ENCODE results near the gene JAG1.

Gene JAG1

DNA sequence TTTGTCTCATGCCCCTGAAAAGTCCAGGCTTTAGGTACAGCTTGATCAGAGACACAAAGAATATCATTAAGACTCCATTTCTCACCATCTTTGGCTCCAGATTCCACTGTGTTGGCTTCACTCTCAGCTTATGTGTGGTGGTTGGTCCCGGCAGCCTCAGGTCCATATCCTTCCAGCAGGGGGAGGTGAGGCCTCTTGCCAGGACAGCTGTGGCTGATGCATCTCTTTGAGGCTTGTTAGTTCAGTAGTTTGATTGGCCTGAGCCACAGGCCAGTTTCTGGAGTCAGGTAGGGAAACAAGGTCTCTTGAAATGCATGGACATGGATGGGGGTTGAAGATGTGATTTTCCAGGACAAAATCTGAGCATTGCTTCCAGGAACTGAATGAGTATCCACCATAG is 62.4 kb downstream of the JAG1 start:
- Histone ChIP-seq H3K9me3 (ENCODE audit: insufficient read depth, low read length) (no peaks in the 10 kb centered on the region), H3K36me3 (replicated peaks; ENCODE audit: low read depth, low read length) (no peaks in the 10 kb centered on the region), H4K20me1 (ENCODE audit: insufficient read depth, low read length) (no peaks in the 10 kb centered on the region), H3K27ac (ENCODE audit: low read length) (no peak overlapping the region), H3K9ac (ENCODE audit: low read length) (no peak overlapping the region), H3K4me1 (ENCODE audit: low read length) (no peaks in the 10 kb centered on the region), H3K4me3 (ENCODE audit: low read length) (no peak overlapping the region), H3K27me3 (ENCODE audit: low read depth, low read length) (no peaks in the 10 kb centered on the region), H3K4me2 (ENCODE audit: low read length) (no peak overlapping the region), H2AFZ (ENCODE audit: low read depth, low read length) (no peak overlapping the region), H3K79me2 (ENCODE audit: low read length) (no peaks in the 10 kb centered on the region)
- TF ChIP-seq, protein P1, sequence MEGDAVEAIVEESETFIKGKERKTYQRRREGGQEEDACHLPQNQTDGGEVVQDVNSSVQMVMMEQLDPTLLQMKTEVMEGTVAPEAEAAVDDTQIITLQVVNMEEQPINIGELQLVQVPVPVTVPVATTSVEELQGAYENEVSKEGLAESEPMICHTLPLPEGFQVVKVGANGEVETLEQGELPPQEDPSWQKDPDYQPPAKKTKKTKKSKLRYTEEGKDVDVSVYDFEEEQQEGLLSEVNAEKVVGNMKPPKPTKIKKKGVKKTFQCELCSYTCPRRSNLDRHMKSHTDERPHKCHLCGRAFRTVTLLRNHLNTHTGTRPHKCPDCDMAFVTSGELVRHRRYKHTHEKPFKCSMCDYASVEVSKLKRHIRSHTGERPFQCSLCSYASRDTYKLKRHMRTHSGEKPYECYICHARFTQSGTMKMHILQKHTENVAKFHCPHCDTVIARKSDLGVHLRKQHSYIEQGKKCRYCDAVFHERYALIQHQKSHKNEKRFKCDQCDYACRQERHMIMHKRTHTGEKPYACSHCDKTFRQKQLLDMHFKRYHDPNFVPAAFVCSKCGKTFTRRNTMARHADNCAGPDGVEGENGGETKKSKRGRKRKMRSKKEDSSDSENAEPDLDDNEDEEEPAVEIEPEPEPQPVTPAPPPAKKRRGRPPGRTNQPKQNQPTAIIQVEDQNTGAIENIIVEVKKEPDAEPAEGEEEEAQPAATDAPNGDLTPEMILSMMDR (IDR thresholded peaks at IDR 0.05; ENCODE audit: low read depth, low read length), result peak; percentile 56
- no peak for TF ChIP-seq EZH2phosphoT487 (IDR thresholded peaks at IDR 0.05; ENCODE audit: low read depth)

DNA sequence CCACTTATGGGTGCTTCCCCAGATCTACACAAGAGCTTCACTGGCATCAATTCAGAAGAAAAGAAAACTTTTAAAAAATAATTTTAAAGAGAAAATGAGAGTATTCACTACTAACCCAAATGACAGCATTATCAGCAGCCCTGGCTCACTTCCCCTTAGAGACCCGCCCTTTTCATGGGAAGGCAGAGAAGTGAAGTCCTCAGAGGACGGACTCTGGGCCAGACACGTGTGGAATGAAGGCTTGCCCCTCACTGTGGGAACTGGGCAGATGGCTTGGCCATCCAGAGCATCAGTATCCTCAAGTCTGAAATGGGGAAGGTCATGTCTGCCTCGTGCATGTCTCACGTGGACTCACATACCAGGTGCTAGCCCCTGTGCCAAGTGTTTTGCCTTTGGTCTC is 63.5 kb downstream of the JAG1 start:
- H3K36me3 ChIP-seq (replicated peaks; ENCODE audit: low read depth, low read length), result no peaks in the 10 kb centered on the region
- peaks cover 5% of the 10 kb centered on the region; the same call in 1 of the 2 replicates for H3K4me1 ChIP-seq (ENCODE audit: low read length)
- H3K27ac ChIP-seq (ENCODE audit: low read length), result no peak overlapping the region
- no peak overlapping the region for H2AFZ ChIP-seq (ENCODE audit: low read depth, low read length)
- no peak overlapping the region for H3K4me3 ChIP-seq (ENCODE audit: low read length)
- H3K9me3 ChIP-seq (ENCODE audit: insufficient read depth, low read length), result no peaks in the 10 kb centered on the region
- no peak overlapping the region for H3K9ac ChIP-seq (ENCODE audit: low read length)
- H3K79me2 ChIP-seq (ENCODE audit: low read length), result no peaks in the 10 kb centered on the region
- no peaks in the 10 kb centered on the region for H3K27me3 ChIP-seq (ENCODE audit: low read depth, low read length)
- no peaks in the 10 kb centered on the region for H4K20me1 ChIP-seq (ENCODE audit: insufficient read depth, low read length)
- no peak for TF ChIP-seq EZH2phosphoT487 (IDR thresholded peaks at IDR 0.05; ENCODE audit: low read depth)
- TF ChIP-seq, protein P1 (IDR thresholded peaks at IDR 0.05; ENCODE audit: low read depth, low read length), result no peak
- no peak overlapping the region for H3K4me2 ChIP-seq (ENCODE audit: low read length)

GRCh38 chr20:10609770-10610169 is 64.0 kb downstream of the JAG1 start:
- no peak overlapping the region for H3K9ac ChIP-seq (ENCODE audit: low read length)

DNA sequence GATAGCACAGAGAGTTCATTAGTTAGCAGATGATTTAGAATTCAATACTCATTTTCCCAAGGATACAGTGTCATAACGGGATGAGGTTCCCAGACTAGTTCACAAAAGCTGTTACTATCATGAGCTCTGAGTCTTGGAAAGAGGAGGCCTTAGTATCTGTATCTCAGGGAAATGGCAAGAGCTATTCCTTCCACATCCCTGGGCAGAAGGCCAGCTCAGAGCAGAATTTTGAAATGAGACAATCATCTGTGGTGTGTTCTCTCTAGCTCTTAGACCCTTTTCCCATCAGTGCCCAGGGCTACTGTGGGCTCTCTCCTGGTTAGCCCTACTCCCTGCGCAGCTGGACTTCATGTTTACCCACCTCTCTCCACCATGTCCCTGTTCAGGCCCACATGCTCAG is 64.5 kb downstream of the JAG1 start:
- Histone ChIP-seq H4K20me1 (ENCODE audit: insufficient read depth, low read length) (no peaks in the 10 kb centered on the region), H3K9me3 (ENCODE audit: insufficient read depth, low read length) (no peaks in the 10 kb centered on the region), H3K4me1 (ENCODE audit: low read length) (peaks cover 5% of the 10 kb centered on the region; the same call in 1 of the 2 replicates), H3K36me3 (replicated peaks; ENCODE audit: low read depth, low read length) (no peaks in the 10 kb centered on the region), H2AFZ (ENCODE audit: low read depth, low read length) (no peak overlapping the region), H3K9ac (ENCODE audit: low read length) (no peak overlapping the region), H3K4me2 (ENCODE audit: low read length) (no peak overlapping the region), H3K27ac (ENCODE audit: low read length) (no peak overlapping the region), H3K27me3 (ENCODE audit: low read depth, low read length) (no peaks in the 10 kb centered on the region), H3K79me2 (ENCODE audit: low read length) (no peaks in the 10 kb centered on the region), H3K4me3 (ENCODE audit: low read length) (no peak overlapping the region)
- no peak for TF ChIP-seq EZH2phosphoT487 (IDR thresholded peaks at IDR 0.05; ENCODE audit: low read depth)
- TF ChIP-seq, protein P1 (IDR thresholded peaks at IDR 0.05; ENCODE audit: low read depth, low read length), result no peak

More at GRCh38 chr20:10609770-10610169, 64.0 kb downstream of the JAG1 start:
- Histone ChIP-seq H3K36me3 (replicated peaks; ENCODE audit: low read depth, low read length) (no peaks in the 10 kb centered on the region), H3K79me2 (ENCODE audit: low read length) (no peaks in the 10 kb centered on the region), H3K27me3 (ENCODE audit: low read depth, low read length) (no peaks in the 10 kb centered on the region), H3K4me1 (ENCODE audit: low read length) (peaks cover 5% of the 10 kb centered on the region; the same call in 1 of the 2 replicates), H2AFZ (ENCODE audit: low read depth, low read length) (no peak overlapping the region), H4K20me1 (ENCODE audit: insufficient read depth, low read length) (no peaks in the 10 kb centered on the region), H3K4me3 (ENCODE audit: low read length) (no peak overlapping the region), H3K9me3 (ENCODE audit: insufficient read depth, low read length) (no peaks in the 10 kb centered on the region), H3K27ac (ENCODE audit: low read length) (no peak overlapping the region), H3K4me2 (ENCODE audit: low read length) (no peak overlapping the region)
- TF ChIP-seq EZH2phosphoT487 (IDR thresholded peaks at IDR 0.05; ENCODE audit: low read depth), result no peak
- TF ChIP-seq, protein P1 (IDR thresholded peaks at IDR 0.05; ENCODE audit: low read depth, low read length), result no peak
